HCT116 (cell line): ENCODE measurements around the gene SLC9A9. TPM values are rescaled to one million over a fixed set of nuclear protein-coding genes. Genes with fewer than 3 reads are reported as not detected.

Experiments used
- ATAC-seq: fragments of 200-7000 bp; cut with Tn5 transposase; 2 replicates; pipeline ENCODE4 v1.9.1; 2020; ENCODE audit warnings: mild to moderate bottlenecking, moderate library complexity
- BruUV-seq: library from RNA; stranded (reverse); fragments of 400-500 nt; replicated peaks from 2 replicates; lab custom pipeline; 2021; lab: Mats Ljungman, UMichigan
- CTCF ChIA-PET: fragments of 300-600 bp; sonication (Branson Sonifier 250); formaldehyde crosslinking; loops from one replicate; lab custom pipeline; 2021; ENCODE audit warnings: antibody characterized with exemption; lab: Charles Lee
- POLR2A ChIA-PET: fragments of 300-600, 350-600 bp; sonication (Branson Sonifier 250); formaldehyde crosslinking; loops from one replicate; lab custom pipeline; 2021; ENCODE audit warnings: antibody characterized with exemption; lab: Charles Lee
- RAD21 ChIA-PET, 2 experiments: fragments of 300-600 bp; sonication (Branson Sonifier 250); formaldehyde crosslinking; loops; one replicate each; lab custom pipeline; 2023; ENCODE audit warnings: low total read pairs in 2 of 2; ENCODE audit not compliant: uncharacterized antibody in 2 of 2, unreplicated experiment in 2 of 2, low non-redundant PET in 1 of 2; lab: Charles Lee
- DNase-seq: peaks from one replicate; pipeline ENCODE4 v3.0.0-alpha.2; 2010; ENCODE audit warnings: low read depth, low spot score
- H2AFZ ChIP-seq: fragments of 200-600 bp; shearing (Covaris generic), sonication (generic); 2 replicates; pipeline ENCODE4 v1.6.1; 2017; ENCODE audit warnings: low read depth, mixed run types, mixed read lengths, antibody characterized with exemption, low read length; ENCODE audit not compliant: poor library complexity, severe bottlenecking
- H3K27ac ChIP-seq: 2 replicates; pipeline ENCODE4 v1.5.1; 2012; ENCODE audit warnings: low read depth, low read length
- H3K27me3 ChIP-seq: fragments of 200-600 bp; sonication (generic); 2 replicates; pipeline ENCODE4 v1.6.1; 2016; ENCODE audit warnings: mixed run types, low read length, mixed read lengths; ENCODE audit not compliant: insufficient read depth
- H3K36me3 ChIP-seq, 2 experiments: fragments of 200-500 bp in 1 of 2; fragments of 200-600 bp in 1 of 2; sonication (Bioruptor generic) in 1 of 2; sonication (generic) in 1 of 2; 2 replicates each; pipeline versions ENCODE4 v1.5.1 to v1.6.1; 2014 to 2016; ENCODE audit warnings: low read length in 2 of 2, inconsistent platforms in 1 of 2, mixed read lengths in 1 of 2, mixed run types in 1 of 2; ENCODE audit not compliant: insufficient read depth in 2 of 2, control insufficient read depth in 1 of 2
- H3K4me1 ChIP-seq, 2 experiments: fragments of 200-600 bp in 1 of 2; sonication (generic) in 1 of 2; 2 replicates each; pipeline versions ENCODE4 v1.5.1 to v1.6.1; 2012 to 2017; ENCODE audit warnings: low read length in 2 of 2, inconsistent platforms in 1 of 2, mild to moderate bottlenecking in 1 of 2, mixed read lengths in 1 of 2, mixed run types in 1 of 2, moderate library complexity in 1 of 2; ENCODE audit not compliant: insufficient read depth in 2 of 2, control insufficient read depth in 1 of 2
- H3K4me2 ChIP-seq: fragments of 200-600 bp; sonication (generic); 2 replicates; pipeline ENCODE4 v1.6.1; 2017; ENCODE audit warnings: mixed run types, low read length, mixed read lengths
- H3K4me3 ChIP-seq, 2 experiments: fragments of 200-600 bp in 1 of 2; sonication (generic) in 1 of 2; replicated peaks in 1 of 2; 2 replicates each; pipeline ENCODE4 v1.5.1; 2011 to 2016; ENCODE audit warnings: low read length in 2 of 2, control low read depth in 1 of 2, low read depth in 1 of 2, mild to moderate bottlenecking in 1 of 2, mixed read lengths in 1 of 2, mixed run types in 1 of 2
- H3K79me2 ChIP-seq: fragments of 200-600 bp; sonication (generic); 2 replicates; pipeline ENCODE4 v1.6.1; 2017; ENCODE audit warnings: mild to moderate bottlenecking, mixed run types, low read length, moderate library complexity, mixed read lengths; ENCODE audit not compliant: insufficient read depth
- H3K9ac ChIP-seq: fragments of 200-600 bp; sonication (generic); 2 replicates; pipeline ENCODE4 v1.6.1; 2016; ENCODE audit warnings: low read length, mixed read lengths
- H3K9me2 ChIP-seq: fragments of 200-600 bp; sonication (generic), shearing (Covaris generic); 2 replicates; pipeline ENCODE4 v1.6.1; 2017; ENCODE audit warnings: mixed run types, mild to moderate bottlenecking, moderate library complexity; ENCODE audit not compliant: insufficient read depth
- H3K9me3 ChIP-seq, 2 experiments: fragments of 200-500 bp in 1 of 2; fragments of 200-600 bp in 1 of 2; sonication (Bioruptor generic) in 1 of 2; sonication (generic) in 1 of 2; 2 replicates each; pipeline ENCODE4 v1.6.1; 2014 to 2017; ENCODE audit warnings: low read length in 2 of 2, mixed read lengths in 2 of 2, inconsistent platforms in 1 of 2, low read depth in 1 of 2, mild to moderate bottlenecking in 1 of 2, mixed run types in 1 of 2, moderate library complexity in 1 of 2; ENCODE audit not compliant: control insufficient read depth in 1 of 2, insufficient read depth in 1 of 2
- H4K20me1 ChIP-seq: fragments of 200-600 bp; sonication (generic), shearing (Covaris generic); 2 replicates; pipeline ENCODE4 v1.6.1; 2017; ENCODE audit warnings: mixed run types, mild to moderate bottlenecking, moderate library complexity; ENCODE audit not compliant: insufficient read depth
- ELF1 ChIP-seq: IDR thresholded peaks from 2 replicates; pipeline ENCODE4 v1.6.1; 2012; ENCODE audit warnings: low read depth, borderline replicate concordance
- MAX ChIP-seq: IDR thresholded peaks from 2 replicates; pipeline ENCODE4 v1.6.1; 2012
- POLR2A ChIP-seq: IDR thresholded peaks from 2 replicates; pipeline ENCODE4 v1.7.0; 2011; ENCODE audit warnings: borderline replicate concordance; ENCODE audit not compliant: insufficient read depth, insufficient read length; ENCODE audit errors: extremely low read depth
- REST ChIP-seq: IDR thresholded peaks from 2 replicates; pipeline ENCODE4 v1.6.1; 2012; ENCODE audit warnings: low read depth
- SRF ChIP-seq: IDR thresholded peaks from 2 replicates; pipeline ENCODE4 v1.6.1; 2012; ENCODE audit warnings: low read depth
- ZFX ChIP-seq: fragments of 450-650 bp; IDR thresholded peaks from 2 replicates; pipeline ENCODE4 v1.6.1; 2017
- intact Hi-C: fragments of 100-400 bp; cut with micrococcal nuclease; formaldehyde crosslinking; loops from 2 replicates; pipeline ENCODE4 v1.10.0; 2022
- total RNA-seq: library from RNA; stranded (reverse); gene quantifications from one replicate; pipeline ENCODE4 v1.2.1, GENCODE V29; 2021; ENCODE audit not compliant: unreplicated experiment

SLC9A9 gene
- total RNA-seq, 1 experiment from 2014 or later, result 0.20 TPM

- Histone ChIP-seq H3K36me3 (no peaks in the 10 kb centered on the region), H3K9ac (no peak overlapping the region), H3K27me3 (0 out of 2 replicates have a peak, but pooled peaks cover 5% of the 10 kb centered on the region), H3K79me2 (no peaks in the 10 kb centered on the region), H4K20me1 (no peaks in the 10 kb centered on the region), H3K27ac (no peak overlapping the region), H2AFZ (no peak overlapping the region), H3K9me3 (no peaks in the 10 kb centered on the region), H3K4me1 (no peaks in the 10 kb centered on the region), H3K4me2 (no peak overlapping the region), H3K9me2 (no peaks in the 10 kb centered on the region), H3K4me3 (no peak overlapping the region)
- TF ChIP-seq SRF (no peak), POLR2A (no peak), REST (no peak), ZFX (no peak), MAX (no peak), ELF1 (no peak)
- intact Hi-C loops, result no loop called here
- CTCF ChIA-PET, result no interaction called here
- POLR2A ChIA-PET, result no interaction called here
- ATAC-seq, result no peak
- DNase-seq, result no peak
- RAD21 ChIA-PET, result no interaction called here
- BruUV-seq, result no TSS peak
These were observed 552.8 kb downstream of the SLC9A9 start for GRCh38 chr3:143295201-143296080.
